GM12873 (cell line): Measurements from ENCODE around the gene NBAS.

Source experiments
- CTCF ChIP-seq: IDR thresholded peaks from 2 replicates; pipeline ENCODE4 v1.5.1; 2012; ENCODE audit warnings: low read depth, mild to moderate bottlenecking, moderate library complexity, low read length, control low read depth; ENCODE audit not compliant: insufficient read depth; ENCODE audit errors: missing control alignments

Gene NBAS

GRCh38 chr2:15281681-15282080 lies 279.5 kb downstream of the NBAS start:
- TF ChIP-seq CTCF = no peak

- no peak for TF ChIP-seq CTCF
Observed at GRCh38 chr2:15279201-15279876, 281.8 kb downstream of the NBAS start.

GRCh38 chr2:15278296-15278695 lies 282.8 kb downstream of the NBAS start:
- no peak for TF ChIP-seq CTCF

- TF ChIP-seq CTCF = no peak
Observed at GRCh38 chr2:15275346-15275745, 285.8 kb downstream of the NBAS start.

GRCh38 chr2:15273452-15273851 lies 287.7 kb downstream of the NBAS start:
- no peak for TF ChIP-seq CTCF

- TF ChIP-seq CTCF = no peak
Observed at GRCh38 chr2:15272942-15273341, 288.2 kb downstream of the NBAS start.

- no peak for TF ChIP-seq CTCF
Observed at GRCh38 chr2:15271941-15272542, 289.1 kb downstream of the NBAS start.
